ENCODE measurements around the gene PRMT9.

The PRMT9 gene

GRCh38 chr4:147678796-147679549, 5.0 kb downstream of the PRMT9 start:
- peak in 1 of 2 donors; percentile 21 for DNase-seq

- no peak for DNase-seq
These were observed 5.9 kb downstream of the PRMT9 start for GRCh38 chr4:147678106-147678505.

- no peak for DNase-seq
These were observed 9.5 kb downstream of the PRMT9 start for GRCh38 chr4:147674496-147674895.

- no peak for DNase-seq
These were observed 9.9 kb downstream of the PRMT9 start for GRCh38 chr4:147674073-147674472.

- DNase-seq: no peak
These were observed 25.5 kb downstream of the PRMT9 start for GRCh38 chr4:147658501-147658900.

- no peak for DNase-seq
These were observed 28.3 kb downstream of the PRMT9 start for GRCh38 chr4:147655639-147656038.

- no peak for DNase-seq
These were observed 32.4 kb downstream of the PRMT9 start for GRCh38 chr4:147651563-147651962.

GRCh38 chr4:147648656-147649055, 35.3 kb downstream of the PRMT9 start:
- no peak for DNase-seq

GRCh38 chr4:147645099-147645498, 38.9 kb downstream of the PRMT9 start:
- DNase-seq: no peak

GRCh38 chr4:147644471-147644870, 39.5 kb downstream of the PRMT9 start:
- no peak for DNase-seq

- DNase-seq: no peak
These were observed 40.3 kb downstream of the PRMT9 start for GRCh38 chr4:147643616-147644015.

GRCh38 chr4:147640331-147640730, 43.6 kb downstream of the PRMT9 start:
- DNase-seq: no peak

GRCh38 chr4:147639388-147639787, 44.6 kb downstream of the PRMT9 start:
- no peak for DNase-seq

GRCh38 chr4:147638942-147639341, 45.0 kb downstream of the PRMT9 start:
- DNase-seq: no peak

GRCh38 chr4:147638365-147638764, 45.6 kb downstream of the PRMT9 start:
- no peak for DNase-seq

GRCh38 chr4:147635348-147635747, 48.6 kb downstream of the PRMT9 start:
- no peak for DNase-seq

- DNase-seq: no peak
These were observed 50.3 kb downstream of the PRMT9 start for GRCh38 chr4:147633643-147634042.

- no peak for DNase-seq
These were observed 50.9 kb downstream of the PRMT9 start for GRCh38 chr4:147633113-147633512.

GRCh38 chr4:147629783-147630730, 53.9 kb downstream of the PRMT9 start:
- no peak for DNase-seq

- no peak for DNase-seq
These were observed 55.5 kb downstream of the PRMT9 start for GRCh38 chr4:147628415-147628814.

GRCh38 chr4:147626903-147627302, 57.1 kb downstream of the PRMT9 start:
- no peak for DNase-seq

GRCh38 chr4:147625733-147626132, 58.2 kb downstream of the PRMT9 start:
- no peak for DNase-seq

GRCh38 chr4:147620315-147620714, 63.6 kb downstream of the PRMT9 start:
- no peak for DNase-seq

Data from stimulated activated CD4-positive, alpha-beta T cell treated with anti-CD3 and anti-CD28 coated beads, Interleukin-2, amount 100 ng/mL, for 24 hours (primary cell).